Smooth muscle cell (in vitro differentiated cells): ENCODE measurements around the gene AKNA. TPM values are rescaled to one million over a fixed set of nuclear protein-coding genes. Genes with fewer than 3 reads are reported as not detected.

ENCODE experiments used
- DNase-seq: peaks from one replicate; lab custom pipeline; 2025; ENCODE audit not compliant: unreplicated experiment; lab: John Stamatoyannopoulos, UW
- H2AFZ ChIP-seq: fragments of 200-600 bp; sonication (generic); 2 replicates; pipeline ENCODE4 v1.6.0; 2016; ENCODE audit warnings: antibody characterized with exemption, low read depth, mild to moderate bottlenecking
- H3F3A ChIP-seq: fragments of 200-600 bp; sonication (generic); 2 replicates; pipeline ENCODE4 v1.6.0; 2017; ENCODE audit warnings: antibody characterized with exemption, low read depth
- H3K27ac ChIP-seq: fragments of 200-600 bp; sonication (generic); 2 replicates; pipeline ENCODE4 v1.5.1; 2016; ENCODE audit warnings: low read depth, mild to moderate bottlenecking
- H3K27me3 ChIP-seq: fragments of 200-600 bp; sonication (generic); 2 replicates; pipeline ENCODE4 v1.6.1; 2016; ENCODE audit warnings: low read depth, mild to moderate bottlenecking
- H3K36me3 ChIP-seq: fragments of 200-600 bp; sonication (generic); 2 replicates; pipeline ENCODE4 v1.5.1; 2016; ENCODE audit warnings: low read depth
- H3K4me1 ChIP-seq: fragments of 200-600 bp; sonication (generic); 2 replicates; pipeline ENCODE4 v1.5.1; 2016; ENCODE audit warnings: low read depth
- H3K4me2 ChIP-seq: fragments of 200-600 bp; sonication (generic); 2 replicates; pipeline ENCODE4 v1.6.0; 2016; ENCODE audit warnings: mild to moderate bottlenecking
- H3K4me3 ChIP-seq: fragments of 200-600 bp; sonication (generic); 2 replicates; pipeline ENCODE4 v1.5.1; 2016; ENCODE audit warnings: mild to moderate bottlenecking
- H3K79me2 ChIP-seq: fragments of 200-600 bp; sonication (generic); 2 replicates; pipeline ENCODE4 v1.6.0; 2016; ENCODE audit warnings: low read depth, mild to moderate bottlenecking
- H3K9ac ChIP-seq: fragments of 200-600 bp; sonication (generic); 2 replicates; pipeline ENCODE4 v1.6.0; 2016; ENCODE audit warnings: low read depth
- H3K9me3 ChIP-seq: fragments of 200-600 bp; sonication (generic); replicated peaks from 2 replicates; pipeline ENCODE4 v1.5.1; 2016; ENCODE audit warnings: low read depth
- H4K20me1 ChIP-seq: fragments of 200-600 bp; sonication (generic); 2 replicates; pipeline ENCODE4 v1.6.0; 2016; ENCODE audit warnings: low read depth
- CTCF ChIP-seq: fragments of 200-600 bp; sonication (generic); IDR thresholded peaks from 2 replicates; pipeline ENCODE4 v1.5.1; 2017; ENCODE audit warnings: borderline replicate concordance, mild to moderate bottlenecking, antibody characterized with exemption; ENCODE audit not compliant: insufficient read depth, poor library complexity, severe bottlenecking
- WGBS: methylation state at CpG from one replicate; pipeline ENCODE4 v1.1.7; 2016; ENCODE audit warnings: low lambda C conversion rate; 5-methylcytosine and 5-hydroxymethylcytosine counted together
- polyA plus RNA-seq: library from polyadenylated mRNA; unstranded; fragments of >200 nt; fragmentation: Nextera tagmentation; extraction: Ambion mirVana; gene quantifications from 2 replicates; pipeline ENCODE4 v1.2.1, GENCODE V29; 2016
- total RNA-seq: library from RNA; depleted of rRNA; stranded (reverse); fragments of >200 nt; gene quantifications from 2 replicates; pipeline ENCODE4 v1.2.3, GENCODE V29; 2014

AKNA gene
- total and polyA plus RNA-seq, 2 experiments from 2014 or later, result 3.2 to 4.7 TPM

- Histone ChIP-seq H3K27me3 (no peaks in the 10 kb centered on the region), H4K20me1 (no peaks in the 10 kb centered on the region), H3K4me2 (no peak overlapping the region), H3K36me3 (no peaks in the 10 kb centered on the region), H3K4me3 (no peak overlapping the region), H3K27ac (no peak overlapping the region), H3F3A (no peaks in the 10 kb centered on the region), H3K4me1 (no peaks in the 10 kb centered on the region), H3K9me3 (no peaks in the 10 kb centered on the region), H3K9ac (no peak overlapping the region), H2AFZ (no peak overlapping the region), H3K79me2 (no peaks in the 10 kb centered on the region)
- no peak for DNase-seq
- WGBS, result 94% methylated on average over 13 of the region's 13 CpGs
- TF ChIP-seq CTCF, result no peak
These were observed 78.7 kb downstream of the AKNA start for GRCh38 chr9:114309096-114309495.

- Histone ChIP-seq H3K27me3 (no peaks in the 10 kb centered on the region), H3K9me3 (no peaks in the 10 kb centered on the region), H4K20me1 (no peaks in the 10 kb centered on the region), H3K4me2 (no peak overlapping the region), H3K27ac (no peak overlapping the region), H3K36me3 (no peaks in the 10 kb centered on the region), H3K79me2 (no peaks in the 10 kb centered on the region), H3F3A (no peaks in the 10 kb centered on the region), H3K4me3 (no peak overlapping the region), H3K4me1 (no peaks in the 10 kb centered on the region), H3K9ac (no peak overlapping the region), H2AFZ (no peak overlapping the region)
- TF ChIP-seq CTCF, result no peak
- DNase-seq, result no peak
- 97% methylated on average over 13 of the region's 13 CpGs for WGBS
These were observed 79.3 kb downstream of the AKNA start for GRCh38 chr9:114308361-114308950.

GRCh38 chr9:114307899-114308267 lies 79.9 kb downstream of the AKNA start:
- H3K27me3 ChIP-seq, result no peaks in the 10 kb centered on the region
- H3K4me2 ChIP-seq, result no peak overlapping the region
- no peaks in the 10 kb centered on the region for H3F3A ChIP-seq
- no peak overlapping the region for H3K9ac ChIP-seq
- no peaks in the 10 kb centered on the region for H3K79me2 ChIP-seq
- 77% methylated on average over 6 of the region's 6 CpGs for WGBS
- no peak overlapping the region for H3K27ac ChIP-seq
- no peaks in the 10 kb centered on the region for H4K20me1 ChIP-seq
- H2AFZ ChIP-seq, result no peak overlapping the region
- no peak for DNase-seq
- no peak overlapping the region for H3K4me3 ChIP-seq
- no peaks in the 10 kb centered on the region for H3K4me1 ChIP-seq
- no peaks in the 10 kb centered on the region for H3K9me3 ChIP-seq
- TF ChIP-seq CTCF, result no peak
- H3K36me3 ChIP-seq, result no peaks in the 10 kb centered on the region

GRCh38 chr9:114304416-114305188 lies 83.2 kb downstream of the AKNA start:
- no peaks in the 10 kb centered on the region for H3K9me3 ChIP-seq
- H3K79me2 ChIP-seq, result no peaks in the 10 kb centered on the region
- WGBS, result 94% methylated on average over 10 of the region's 10 CpGs
- no peak overlapping the region for H3K9ac ChIP-seq
- no peaks in the 10 kb centered on the region for H3F3A ChIP-seq
- H4K20me1 ChIP-seq, result no peaks in the 10 kb centered on the region
- no peak overlapping the region for H3K4me2 ChIP-seq
- H3K36me3 ChIP-seq, result no peaks in the 10 kb centered on the region
- H2AFZ ChIP-seq, result no peak overlapping the region
- no peak overlapping the region for H3K4me3 ChIP-seq
- no peak for DNase-seq
- TF ChIP-seq CTCF, result no peak
- no peak overlapping the region for H3K27ac ChIP-seq
- no peaks in the 10 kb centered on the region for H3K4me1 ChIP-seq
- H3K27me3 ChIP-seq, result no peaks in the 10 kb centered on the region
